Measurements from ENCODE around the gene OR1A2.
"Not testable (repeated sequence)": the region's sequence is repeated elsewhere in the genome, so short reads cannot be mapped to it uniquely, and the experiment has no call there.

Gene OR1A2, protein sequence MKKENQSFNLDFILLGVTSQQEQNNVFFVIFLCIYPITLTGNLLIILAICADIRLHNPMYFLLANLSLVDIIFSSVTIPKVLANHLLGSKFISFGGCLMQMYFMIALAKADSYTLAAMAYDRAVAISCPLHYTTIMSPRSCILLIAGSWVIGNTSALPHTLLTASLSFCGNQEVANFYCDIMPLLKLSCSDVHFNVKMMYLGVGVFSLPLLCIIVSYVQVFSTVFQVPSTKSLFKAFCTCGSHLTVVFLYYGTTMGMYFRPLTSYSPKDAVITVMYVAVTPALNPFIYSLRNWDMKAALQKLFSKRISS

GRCh38 chr17:3197219-3197618 lies at the start of gene OR1A2:
TSS of gene OR1A2 (plus strand) at chr17:3197519. CDS start at chr17:3197519, 0 bp downstream.
- no peak within 1 kb of the TSS for H3K4me3 ChIP-seq (ENCODE audit: low read depth, low read length)

DNA sequence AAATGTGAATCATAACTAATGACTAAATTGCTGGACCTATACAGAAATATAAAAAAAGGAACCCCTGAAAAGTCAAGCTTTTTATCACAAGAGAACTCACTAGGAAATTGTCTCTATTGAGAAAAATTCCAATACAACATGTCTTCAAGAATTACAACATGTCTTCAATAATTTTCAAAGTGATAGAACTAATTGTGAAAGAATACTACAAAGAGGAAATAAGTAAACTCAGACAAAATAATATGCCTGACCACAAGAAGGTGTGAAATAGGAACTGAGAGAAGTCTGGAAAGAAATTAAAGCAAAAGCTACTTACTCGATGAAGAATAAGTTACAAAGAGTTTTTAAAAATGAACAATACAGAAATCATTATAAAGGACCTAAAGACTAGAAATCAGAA lies 40.1 kb upstream of the OR1A2 start:
- H3K4me3 ChIP-seq (ENCODE audit: low read depth, low read length): no peak overlapping the region

DNA sequence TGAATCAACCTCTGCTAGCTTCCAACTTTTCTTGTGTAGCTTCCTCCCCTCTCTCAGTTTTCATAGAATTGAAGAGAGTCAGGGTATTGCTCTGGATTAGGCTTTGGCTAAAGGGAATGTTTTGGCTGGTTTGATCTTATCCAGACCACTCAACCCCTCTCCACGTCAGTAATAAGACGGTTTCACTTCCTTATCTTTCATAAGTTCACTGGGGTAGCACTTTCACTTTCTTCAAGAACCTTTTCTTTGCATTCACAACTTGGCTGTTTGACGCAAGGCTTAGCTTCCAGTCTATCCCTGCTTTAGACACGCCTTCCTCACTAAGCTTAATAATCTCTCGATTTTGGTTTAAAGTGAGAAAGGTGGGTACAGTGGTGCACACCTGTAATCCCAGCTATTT lies 29.7 kb upstream of the OR1A2 start:
- H3K4me3 ChIP-seq (ENCODE audit: low read depth, low read length): no peak overlapping the region

GRCh38 chr17:3189961-3190360 lies 7.4 kb upstream of the OR1A2 start:
- no peak overlapping the region for H3K4me3 ChIP-seq (ENCODE audit: low read depth, low read length)

DNA sequence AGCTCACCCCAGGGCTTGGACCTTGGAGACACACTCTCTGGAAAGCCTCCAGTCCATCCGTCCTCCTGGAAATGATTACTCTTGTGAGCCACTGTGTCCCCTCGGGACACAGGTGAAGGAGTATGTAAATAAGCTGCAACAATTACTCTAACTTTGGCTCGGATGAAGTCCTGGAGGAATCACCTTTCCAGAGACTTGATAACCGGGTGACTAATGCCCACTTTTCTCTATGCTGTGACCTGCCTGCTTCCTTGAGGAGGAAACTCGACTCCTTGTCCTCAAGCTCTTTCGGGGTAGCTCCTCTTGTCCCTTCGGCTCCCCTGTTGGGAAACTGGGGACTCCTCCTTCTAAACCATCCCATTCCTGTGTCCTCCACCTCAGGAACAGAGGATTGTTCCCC lies 10.0 kb downstream of the OR1A2 start, which contains the start of gene OR1A1:
TSS of gene OR1A1 (plus strand) at position 301 of the 400 bp plus-strand sequence. CDS start 7,954 bp downstream, outside the sequence.
- no peak within 1 kb of the TSS for H3K4me3 ChIP-seq (ENCODE audit: low read depth, low read length)

GRCh38 chr17:3208484-3208883 lies 11.2 kb downstream of the OR1A2 start:
- no peak overlapping the region for H3K4me3 ChIP-seq (ENCODE audit: low read depth, low read length)

DNA sequence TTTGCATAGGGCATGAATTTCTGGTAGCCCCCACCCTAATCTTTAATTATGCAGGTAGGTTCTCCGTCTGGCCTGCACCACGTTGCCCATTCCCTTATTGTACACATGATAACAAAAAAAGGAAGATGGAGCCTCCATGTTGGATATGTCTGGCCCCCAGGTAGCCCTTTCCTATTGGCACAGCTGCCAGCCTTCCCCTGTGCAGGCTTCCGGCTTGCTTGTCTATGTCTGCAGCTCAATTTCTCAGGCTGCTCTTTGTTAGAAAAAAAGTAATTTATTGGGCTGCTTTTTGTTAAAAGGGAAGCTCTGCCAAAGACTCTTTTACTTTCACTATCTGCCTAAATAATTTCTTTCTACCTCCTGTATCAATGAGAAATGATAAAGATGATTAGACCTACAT lies 15.7 kb downstream of the OR1A2 start:
- no peak overlapping the region for H3K4me3 ChIP-seq (ENCODE audit: low read depth, low read length)

DNA sequence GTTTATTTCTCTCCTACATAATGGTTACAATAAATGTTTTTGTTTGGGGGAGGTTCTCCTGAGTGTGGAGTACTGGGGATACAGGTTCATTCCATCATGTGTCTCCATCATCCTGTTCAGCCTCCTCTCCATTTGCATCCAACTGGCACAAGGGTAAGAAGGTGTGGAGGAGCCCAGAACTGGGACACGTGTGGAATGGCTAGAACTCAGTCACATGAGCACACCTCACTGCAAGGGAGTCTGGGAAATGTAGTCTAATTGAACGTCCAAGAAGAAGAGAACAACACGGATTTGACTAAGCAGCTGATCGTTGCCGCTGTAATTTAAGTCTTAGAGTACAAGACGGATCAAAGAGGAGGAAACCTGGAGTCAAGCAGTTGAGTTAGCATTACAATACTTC lies 16.3 kb downstream of the OR1A2 start:
- no peak overlapping the region for H3K4me3 ChIP-seq (ENCODE audit: low read depth, low read length)

- not testable (repeated sequence) for H3K4me3 ChIP-seq (ENCODE audit: low read depth, low read length)
Measured at GRCh38 chr17:3219978-3220377, 22.7 kb downstream of the OR1A2 start.

DNA sequence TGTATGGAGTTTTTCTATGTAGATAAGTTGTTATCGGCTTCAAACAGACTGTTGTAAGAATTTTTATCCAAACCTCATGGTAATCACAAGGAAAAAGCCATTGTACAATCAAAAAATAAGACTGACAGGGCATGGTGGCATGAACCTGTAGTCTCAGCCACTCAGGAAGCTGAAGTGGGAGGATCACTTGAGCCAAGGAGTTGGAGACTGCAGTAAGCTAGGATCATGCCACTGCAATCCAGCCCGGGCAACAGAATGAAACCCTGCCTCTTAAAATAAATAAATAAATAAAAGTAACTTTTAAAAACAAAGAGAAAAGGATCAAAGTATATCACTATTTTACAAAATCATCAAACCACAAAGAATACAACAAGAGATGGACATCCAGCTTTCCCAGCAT lies 24.5 kb downstream of the OR1A2 start:
- no peak overlapping the region for H3K4me3 ChIP-seq (ENCODE audit: low read depth, low read length)

- H3K4me3 ChIP-seq (ENCODE audit: low read depth, low read length): no peak overlapping the region
Measured at GRCh38 chr17:3222505-3222904, 25.2 kb downstream of the OR1A2 start.

DNA sequence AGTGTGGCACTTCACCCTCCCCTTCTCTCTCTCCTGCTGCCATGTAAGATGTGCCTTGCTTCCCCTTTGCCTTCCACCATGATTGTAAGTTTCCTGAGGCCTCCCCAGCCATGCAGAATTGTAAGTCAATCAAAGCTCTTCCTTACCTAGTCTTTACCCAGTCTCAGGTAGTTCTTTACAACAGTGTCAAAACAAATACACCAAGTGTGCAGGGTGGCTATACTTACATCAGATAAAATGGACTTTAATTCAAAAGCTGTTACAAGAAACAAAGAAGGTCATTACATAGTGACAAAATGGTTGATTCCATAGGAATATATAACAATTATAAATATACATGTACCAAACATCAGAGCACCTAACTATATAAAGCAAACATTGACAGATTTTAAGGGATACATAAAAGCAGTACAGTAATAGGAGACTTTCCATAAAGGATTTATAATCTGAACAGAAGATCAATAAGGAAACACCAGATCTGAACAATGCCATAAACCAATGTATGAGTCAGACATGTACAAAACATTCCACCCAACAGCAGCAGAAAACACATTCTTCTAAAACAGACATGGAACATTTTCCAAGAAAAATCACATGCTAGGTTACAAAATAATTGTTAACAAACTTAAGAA lies 27.5 kb downstream of the OR1A2 start:
- not testable (repeated sequence) for H3K4me3 ChIP-seq (ENCODE audit: low read depth, low read length)

GRCh38 chr17:3232300-3232699 lies 35.0 kb downstream of the OR1A2 start:
- not testable (repeated sequence) for H3K4me3 ChIP-seq (ENCODE audit: low read depth, low read length)

DNA sequence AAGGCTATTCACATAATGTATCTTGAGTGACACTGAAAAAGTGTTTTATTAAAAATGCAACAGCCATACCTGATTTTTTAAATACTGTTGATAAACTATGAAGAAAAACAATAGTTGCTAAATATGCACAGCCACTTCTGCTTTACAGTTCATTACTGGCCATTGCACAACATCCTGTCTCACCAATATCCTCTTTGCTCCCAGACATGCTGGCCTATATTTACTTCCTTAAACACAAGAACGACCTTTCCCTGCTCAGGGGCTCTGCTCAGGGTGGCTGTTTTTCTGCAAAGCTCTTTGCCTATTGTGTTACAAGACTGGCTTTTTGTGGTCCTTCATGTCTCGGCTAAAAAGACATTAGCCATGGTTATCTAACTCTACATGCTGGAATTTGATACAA lies 41.4 kb downstream of the OR1A2 start:
- H3K4me3 ChIP-seq (ENCODE audit: low read depth, low read length): not testable (repeated sequence)

DNA sequence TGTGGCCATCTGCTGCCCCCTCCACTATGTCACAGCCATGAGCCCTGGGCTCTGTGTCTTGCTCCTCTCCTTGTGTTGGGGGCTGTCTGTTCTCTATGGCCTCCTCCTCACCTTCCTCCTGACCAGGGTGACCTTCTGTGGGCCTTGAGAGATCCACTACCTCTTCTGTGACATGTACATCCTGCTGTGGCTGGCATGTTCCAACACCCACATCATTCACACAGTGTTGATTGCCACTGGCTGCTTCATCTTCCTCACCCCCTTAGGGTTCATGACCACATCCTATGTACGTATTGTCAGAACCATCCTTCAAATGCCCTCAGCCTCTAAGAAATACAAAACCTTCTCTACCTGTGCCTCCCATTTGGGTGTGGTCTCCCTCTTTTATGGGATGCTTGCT lies 43.7 kb downstream of the OR1A2 start:
- H3K4me3 ChIP-seq (ENCODE audit: low read depth, low read length): not testable (repeated sequence)

DNA sequence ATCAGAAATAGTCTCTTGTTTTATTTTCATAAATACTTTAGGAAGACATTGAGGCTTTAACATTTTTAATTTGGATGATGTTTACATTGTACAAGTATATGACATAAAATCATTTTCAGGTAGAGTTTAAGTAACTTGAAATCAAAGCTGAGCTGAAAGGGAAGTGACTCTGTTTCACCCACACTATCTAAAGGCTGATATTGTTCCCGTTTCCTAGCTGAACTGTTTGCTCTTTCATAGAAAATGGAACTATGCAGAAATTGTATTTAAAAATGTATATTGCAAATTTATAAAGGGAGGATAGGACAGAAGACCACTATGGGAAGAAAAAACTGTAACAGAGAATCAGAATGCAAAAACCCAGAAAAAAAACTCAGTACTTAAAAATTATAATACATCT lies 47.5 kb downstream of the OR1A2 start:
- H3K4me3 ChIP-seq (ENCODE audit: low read depth, low read length): not testable (repeated sequence)
